Measurements from ENCODE around the gene PEX7.
"Not testable (repeated sequence)": the region's sequence is repeated elsewhere in the genome, so short reads cannot be mapped to it uniquely, and the experiment has no call there.

Gene PEX7

DNA sequence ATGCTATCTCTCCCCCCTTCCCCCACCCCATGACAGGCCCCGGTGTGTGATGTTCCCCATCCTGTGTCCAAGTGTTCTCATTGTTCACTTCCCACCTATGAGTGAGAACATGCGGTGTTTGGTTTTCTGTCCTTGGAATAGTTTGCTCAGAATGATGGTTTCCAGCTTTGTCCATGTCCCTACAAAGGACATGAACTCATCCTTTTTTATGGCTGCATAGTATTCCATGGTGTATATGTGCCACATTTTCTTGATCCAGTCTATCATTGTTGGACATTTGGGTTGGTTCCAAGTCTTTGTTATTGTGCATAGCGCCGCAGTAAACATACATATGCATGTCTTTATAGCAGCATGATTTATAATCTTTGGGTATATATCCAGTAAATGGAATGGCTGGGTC, 24.1 kb downstream of the PEX7 start:
- not testable (repeated sequence) for DNase-seq

GRCh38 chr6:136849979-136850563, 27.7 kb downstream of the PEX7 start:
- not testable (repeated sequence) for DNase-seq

GRCh38 chr6:136859430-136859829, 37.0 kb downstream of the PEX7 start:
- DNase-seq = no peak

DNA sequence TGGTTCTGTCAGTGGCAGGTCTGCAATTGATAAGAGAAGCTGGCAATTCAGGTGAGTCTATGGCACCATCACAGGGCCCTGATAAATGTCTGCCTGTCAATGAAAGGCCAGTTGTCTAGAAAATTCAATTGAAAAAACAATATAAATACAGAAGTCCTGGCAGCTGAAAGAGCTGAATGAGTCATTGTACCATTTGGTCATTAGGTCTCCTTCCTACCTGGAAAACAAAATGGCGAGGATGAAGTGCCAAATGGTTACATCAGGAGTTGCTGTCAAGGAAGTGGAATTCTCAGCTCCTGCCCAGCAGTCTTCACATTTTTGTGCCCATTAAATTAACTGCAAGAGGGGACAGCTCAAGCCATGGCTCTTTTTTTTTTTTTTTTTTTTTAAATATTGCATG, 37.7 kb downstream of the PEX7 start:
- no peak for DNase-seq

DNA sequence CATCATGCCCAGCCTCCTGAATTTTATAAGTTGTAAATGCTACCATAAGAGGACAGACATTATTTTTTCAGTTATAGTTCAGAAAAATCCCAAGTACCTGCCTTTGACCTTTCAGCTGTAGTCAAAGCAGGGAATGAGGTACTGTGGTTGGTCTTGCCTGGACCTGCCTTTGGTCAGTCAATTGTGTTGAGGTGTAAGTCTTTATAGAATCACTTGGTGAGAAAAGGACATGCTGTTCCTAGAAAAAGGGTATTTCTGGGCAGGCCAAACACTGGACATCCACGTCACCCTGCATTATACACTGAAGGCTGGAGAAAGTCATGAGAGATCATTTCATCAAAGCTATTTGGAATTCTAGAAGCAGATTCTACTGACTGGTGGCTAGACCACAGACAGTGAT, 40.3 kb downstream of the PEX7 start:
- DNase-seq = no peak

GRCh38 chr6:136863752-136864151, 41.4 kb downstream of the PEX7 start:
- DNase-seq = no peak

- DNase-seq = no peak
These were observed 42.3 kb downstream of the PEX7 start for GRCh38 chr6:136864676-136865075.

DNA sequence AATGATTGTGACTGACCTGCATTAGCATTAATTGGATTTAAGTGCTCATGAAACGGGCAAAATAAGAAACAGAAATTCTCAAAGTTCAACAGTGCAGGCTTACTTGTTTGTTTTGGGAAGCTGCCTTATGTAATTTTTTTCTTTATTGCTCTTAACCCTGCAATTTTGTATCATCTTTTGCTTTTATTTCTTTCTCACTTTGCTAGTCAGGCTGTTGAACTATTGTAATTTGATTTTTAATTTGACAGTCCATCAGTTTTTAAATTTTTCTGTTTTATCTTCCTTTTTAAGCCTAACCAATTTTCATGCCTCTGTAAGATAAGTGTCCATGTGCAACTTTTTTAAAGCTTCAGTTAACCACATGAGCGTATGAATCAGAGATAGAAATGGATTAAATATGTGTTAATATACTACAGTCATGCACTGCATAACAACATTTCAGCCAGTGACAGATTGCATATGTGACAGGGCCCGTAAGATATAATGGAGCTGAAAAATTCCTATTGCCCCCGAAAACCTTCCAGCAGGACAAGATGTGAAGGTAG, 44.6 kb downstream of the PEX7 start:
- DNase-seq = no peak

GRCh38 chr6:136869451-136869850, 47.1 kb downstream of the PEX7 start:
- no peak for DNase-seq

DNA sequence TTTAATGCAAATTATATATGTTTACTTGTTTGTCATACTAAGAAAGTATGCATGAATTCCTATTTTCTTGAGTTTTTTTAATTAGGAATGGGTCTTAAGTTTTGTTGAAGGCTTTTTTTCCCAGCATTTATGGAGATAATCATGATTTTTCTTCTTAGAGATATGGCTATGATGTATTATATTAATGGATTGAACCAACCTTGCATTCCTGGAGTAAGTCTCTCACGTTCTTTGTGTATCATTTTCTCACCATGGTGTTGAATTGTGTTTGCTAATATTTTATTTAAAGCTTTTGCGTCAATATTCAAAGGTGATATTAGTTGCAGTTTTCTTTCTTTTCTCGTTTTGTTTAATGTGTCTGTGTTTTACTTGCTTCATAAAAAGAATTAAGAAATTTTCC, 51.4 kb downstream of the PEX7 start:
- no peak for DNase-seq

DNA sequence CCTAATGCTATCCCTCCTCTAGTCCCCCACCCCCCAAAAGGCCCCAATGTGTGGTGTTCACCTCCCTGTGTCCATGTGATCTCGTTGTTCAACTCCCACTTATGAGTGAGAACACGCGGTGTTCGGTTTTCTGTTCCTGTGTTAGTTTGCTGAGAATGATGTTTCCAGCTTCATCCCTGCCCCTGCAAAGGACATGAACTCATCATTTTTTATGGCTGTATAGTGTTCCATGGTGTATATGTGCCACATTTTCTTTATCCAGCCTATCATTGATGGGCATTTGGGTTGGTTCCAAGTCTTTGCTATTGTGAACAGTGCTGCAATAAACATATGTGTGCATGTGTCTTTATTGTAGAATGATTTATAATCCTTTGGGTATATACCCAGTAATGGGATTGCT, 54.1 kb downstream of the PEX7 start:
- DNase-seq = not testable (repeated sequence)

DNA sequence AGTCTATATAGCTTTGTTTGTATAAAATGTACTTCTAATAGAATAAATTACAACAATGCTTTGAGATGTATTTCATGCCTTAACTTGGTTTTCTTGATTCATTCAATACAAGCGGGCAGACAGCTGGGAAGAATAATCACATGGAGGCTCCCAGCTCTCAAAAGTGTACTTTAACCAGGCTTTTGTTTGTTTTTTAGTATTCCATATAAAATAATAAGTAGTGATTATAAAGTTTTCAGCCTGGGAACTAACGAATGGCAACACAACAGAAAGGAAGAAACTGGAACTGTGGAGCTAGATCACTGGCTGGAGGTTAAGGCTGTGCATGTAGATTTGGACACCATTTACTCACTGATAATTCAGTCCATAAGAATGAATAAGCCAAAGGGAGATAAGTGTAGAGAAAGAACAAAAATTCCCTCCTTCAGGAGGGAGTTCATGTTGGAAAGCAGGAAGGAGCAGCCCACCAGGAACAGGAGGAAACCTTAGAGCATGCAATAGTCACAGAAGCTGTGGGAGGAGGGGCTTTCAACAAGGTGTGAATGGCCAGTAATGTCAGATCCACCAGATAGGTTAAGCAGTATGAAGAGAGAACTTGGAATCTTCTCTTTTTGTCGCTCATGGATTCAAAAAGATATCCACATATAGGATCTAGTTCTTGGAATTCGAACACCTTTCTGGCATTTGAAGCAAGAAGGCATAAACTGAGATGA, 58.5 kb downstream of the PEX7 start:
- DNase-seq = no peak

- no peak for DNase-seq
These were observed 63.7 kb downstream of the PEX7 start for GRCh38 chr6:136886091-136886490.

DNA sequence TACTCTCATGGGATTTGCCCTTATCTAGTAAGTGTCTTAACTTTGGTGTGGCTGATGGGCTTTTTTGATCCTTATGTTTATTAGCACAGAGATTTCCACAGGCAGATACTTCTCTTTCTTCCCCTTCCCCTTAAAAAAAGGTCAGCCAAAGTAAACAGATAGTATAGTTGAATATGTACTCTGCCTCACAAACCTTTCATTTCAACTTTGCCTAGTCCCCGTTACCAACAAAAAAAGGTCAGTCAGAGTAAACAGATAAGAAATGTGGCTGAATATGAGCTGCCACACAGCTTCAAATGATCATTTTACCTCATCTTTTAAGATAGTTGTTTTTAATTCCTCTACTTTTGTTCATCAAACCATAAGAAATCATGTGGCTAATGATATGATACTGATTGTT, 65.6 kb downstream of the PEX7 start:
- no peak for DNase-seq

- no peak for DNase-seq
These were observed 67.1 kb downstream of the PEX7 start for GRCh38 chr6:136889271-136890193.

GRCh38 chr6:136890194-136890839, 67.9 kb downstream of the PEX7 start:
- DNase-seq = no peak

- DNase-seq = no peak
These were observed 68.6 kb downstream of the PEX7 start for GRCh38 chr6:136890986-136891385.

- no peak for DNase-seq
These were observed 70.8 kb downstream of the PEX7 start for GRCh38 chr6:136893187-136893586.

DNA sequence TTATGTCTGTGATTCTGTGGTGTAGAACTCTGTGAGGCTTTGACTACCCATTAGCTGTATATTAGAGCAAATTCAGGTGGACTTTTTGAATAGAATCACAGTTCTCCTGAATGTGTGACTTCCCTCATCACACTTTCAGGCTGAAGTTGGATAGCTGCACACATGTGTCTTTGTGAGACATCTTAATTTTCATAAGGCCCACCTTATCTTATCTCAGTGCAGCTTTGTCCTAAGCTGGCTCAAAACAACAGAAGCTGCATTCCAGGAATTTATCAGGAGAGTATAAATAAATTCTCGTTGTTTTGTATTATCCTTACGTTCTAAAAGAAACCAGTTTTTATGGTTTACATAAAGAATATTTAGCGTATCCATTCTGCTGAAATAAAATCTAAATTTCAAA, 73.5 kb downstream of the PEX7 start:
- DNase-seq = no peak

GRCh38 chr6:136897071-136897470, 74.7 kb downstream of the PEX7 start:
- no peak for DNase-seq

DNA sequence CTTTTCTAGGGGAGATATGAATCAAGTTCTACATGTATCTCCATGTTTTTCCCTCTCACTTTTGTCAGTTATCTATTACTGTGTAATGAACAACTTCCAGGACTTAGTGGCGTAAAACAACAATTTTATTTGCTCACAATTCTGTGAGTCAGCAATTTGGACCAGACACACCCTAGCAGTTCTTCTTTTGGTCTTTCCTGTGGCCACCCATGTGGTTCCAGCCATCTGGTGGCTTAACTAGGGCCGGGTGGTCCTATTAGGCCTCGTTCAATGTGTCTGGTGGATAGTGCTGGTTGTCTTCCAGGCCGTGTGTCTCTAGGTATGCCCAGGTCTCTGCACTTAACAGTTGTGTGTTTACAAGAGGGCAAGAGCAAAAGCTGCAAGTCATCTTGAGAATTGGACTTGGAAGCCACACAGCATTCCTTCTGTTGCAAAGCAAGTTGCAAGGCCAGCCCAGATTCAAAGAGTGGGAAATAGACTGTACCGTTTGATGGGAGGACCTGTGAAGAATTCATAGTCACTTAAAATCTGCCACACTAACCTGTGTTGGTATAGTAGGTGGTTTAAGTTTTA, 78.9 kb downstream of the PEX7 start:
- no peak for DNase-seq

GRCh38 chr6:136904477-136904876, 82.1 kb downstream of the PEX7 start:
- not testable (repeated sequence) for DNase-seq

DNA sequence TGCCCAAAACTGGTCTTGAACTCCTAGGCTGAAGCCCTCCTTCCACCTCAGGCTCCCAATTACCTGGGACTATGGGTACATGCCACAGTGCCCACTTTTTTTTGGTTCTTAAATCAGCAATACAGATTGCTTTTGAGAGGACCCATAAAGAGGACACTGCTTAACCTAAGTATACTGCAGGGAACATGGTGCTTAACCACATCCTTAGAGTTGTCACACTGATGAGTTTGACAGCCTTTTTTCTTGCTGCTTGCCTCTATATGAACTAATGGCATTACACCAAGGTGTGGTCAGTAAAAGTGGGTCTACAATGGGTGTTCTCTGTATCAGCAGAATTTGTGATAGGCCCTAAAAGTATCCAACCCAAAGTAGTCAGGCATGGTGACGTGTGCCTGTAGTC, 92.6 kb downstream of the PEX7 start:
- no peak for DNase-seq

Data from NCI-H1436 treated with DMSO at 0.1 percent for 48 hours (cell line).